HCT116 (cell line): ENCODE measurements around the gene TWIST2.

Experiments used
- ATF3 ChIP-seq: IDR thresholded peaks from 2 replicates; pipeline ENCODE4 v1.6.1; 2012
- CTCF ChIP-seq, 3 experiments: fragments of 200-600 bp in 1 of 3; sonication (generic) in 1 of 3; IDR thresholded peaks in 2 of 3; conservative IDR thresholded peaks in 1 of 3; 2 replicates each; pipeline ENCODE4 v1.5.1; 2012 to 2017; ENCODE audit warnings: low read depth in 2 of 3, low read length in 2 of 3, antibody characterized with exemption in 1 of 3, borderline replicate concordance in 1 of 3, control low read depth in 1 of 3, mild to moderate bottlenecking in 1 of 3, mixed read lengths in 1 of 3, mixed run types in 1 of 3, moderate library complexity in 1 of 3; ENCODE audit not compliant: insufficient read depth in 1 of 3
- EZH2 ChIP-seq: fragments of 200-600 bp; sonication (generic); IDR thresholded peaks from 2 replicates; pipeline ENCODE4 v1.6.1; 2017; ENCODE audit warnings: antibody characterized with exemption, mixed run types
- EZH2phosphoT487 ChIP-seq: fragments of 200-600 bp; IDR thresholded peaks from 2 replicates; pipeline ENCODE4 v1.6.1; 2018; ENCODE audit warnings: antibody characterized with exemption, borderline replicate concordance
- FOSL1 ChIP-seq: IDR thresholded peaks from 2 replicates; pipeline ENCODE4 v1.6.1; 2012; ENCODE audit warnings: low read depth
- JUND ChIP-seq: IDR thresholded peaks from 2 replicates; pipeline ENCODE4 v1.6.1; 2012
- POLR2A ChIP-seq: IDR thresholded peaks from 2 replicates; pipeline ENCODE4 v1.7.0; 2011; ENCODE audit warnings: borderline replicate concordance; ENCODE audit not compliant: insufficient read depth, insufficient read length; ENCODE audit errors: extremely low read depth
- YY1 ChIP-seq: IDR thresholded peaks from 2 replicates; pipeline ENCODE4 v1.6.1; 2011; ENCODE audit warnings: low read length, low read depth, moderate library complexity, mild to moderate bottlenecking; ENCODE audit not compliant: insufficient replicate concordance; ENCODE audit errors: extremely low read depth

GRCh38 chr2:238884122-238884811, 36.4 kb downstream of the TWIST2 start:
- no peak for TF ChIP-seq CTCF (IDR thresholded peaks at IDR 0.05 in 2 of 3, conservative IDR thresholded peaks at IDR 0.05 in 1 of 3; ENCODE audit: borderline replicate concordance in 1 of 3, insufficient read depth in 1 of 3, low read depth in 2 of 3, low read length in 2 of 3)
- TF ChIP-seq POLR2A = no peak
- no peak for TF ChIP-seq FOSL1
- TF ChIP-seq JUND = no peak
- no peak for TF ChIP-seq ATF3
- no peak for TF ChIP-seq EZH2
- TF ChIP-seq YY1 = no peak
- TF ChIP-seq EZH2phosphoT487 = no peak
